Astrocyte of the cerebellum (primary cell): Measurements from ENCODE around the gene CDC42EP3.

Experiments
- DNase-seq: peaks from one replicate; pipeline ENCODE4 v3.0.0-alpha.2; 2011; ENCODE audit warnings: low read depth
- H3K4me3 ChIP-seq: 2 replicates; pipeline ENCODE4 v1.5.1; 2011; ENCODE audit warnings: mild to moderate bottlenecking, low read depth, low read length, moderate library complexity
- CTCF ChIP-seq: IDR thresholded peaks from 2 replicates; pipeline ENCODE4 v1.5.1; 2012; ENCODE audit warnings: low read length, low read depth, moderate library complexity, mild to moderate bottlenecking; ENCODE audit errors: missing control alignments
- in situ Hi-C: cut with HindIII; loops from 2 replicates; pipeline ENCODE4 v1.10.0; 2017; ENCODE audit warnings: low sequenced_read_pairs

CDC42EP3 gene

GRCh38 chr2:37614061-37614738 is 57.2 kb downstream of the CDC42EP3 start:
- in situ Hi-C loops = no loop called here
- DNase-seq = no peak
- H3K4me3 ChIP-seq = no peak overlapping the region
- no peak for TF ChIP-seq CTCF

- in situ Hi-C loops = no loop called here
- no peak for TF ChIP-seq CTCF
Observed at GRCh38 chr2:37612382-37612781, 59.1 kb downstream of the CDC42EP3 start.

GRCh38 chr2:37610638-37611289 is 60.7 kb downstream of the CDC42EP3 start:
- DNase-seq = no peak
- H3K4me3 ChIP-seq = no peak overlapping the region
- no peak for TF ChIP-seq CTCF
- in situ Hi-C loops = no loop called here

More at GRCh38 chr2:37612382-37612781, 59.1 kb downstream of the CDC42EP3 start:
- H3K4me3 ChIP-seq = no peak overlapping the region
- no peak for DNase-seq

GRCh38 chr2:37609782-37610181 is 61.7 kb downstream of the CDC42EP3 start:
- no peak for TF ChIP-seq CTCF
- DNase-seq = no peak
- in situ Hi-C loops = loop anchor here (5.0 kb wide), 1 partner anchor 33 kb away; no protein-coding TSS in a partner anchor
- no peak overlapping the region for H3K4me3 ChIP-seq

GRCh38 chr2:37604716-37605115 is 66.7 kb downstream of the CDC42EP3 start:
- in situ Hi-C loops = loop anchor here (5.0 kb wide), 1 partner anchor 38 kb away; no protein-coding TSS in a partner anchor
- DNase-seq = no peak
- H3K4me3 ChIP-seq = no peak overlapping the region
- TF ChIP-seq CTCF = no peak

GRCh38 chr2:37602702-37603101 is 68.7 kb downstream of the CDC42EP3 start:
- in situ Hi-C loops = no loop called here
- TF ChIP-seq CTCF = no peak

More at GRCh38 chr2:37602702-37603101, 68.7 kb downstream of the CDC42EP3 start:
- no peak overlapping the region for H3K4me3 ChIP-seq
- DNase-seq = no peak
